Upper lobe of right lung (tissue), 1 donor: ENCODE measurements around the gene COQ8A. TPM values are rescaled to one million over a fixed set of nuclear protein-coding genes. Genes with fewer than 3 reads are reported as not detected.

Experiments
- ATAC-seq: fragments of 200-7000 bp; cut with Tn5 transposase; one replicate; pipeline ENCODE4 v1.9.1; 2020; ENCODE audit warnings: mild to moderate bottlenecking, moderate library complexity
- DNase-seq: peaks from one replicate; pipeline ENCODE4 v3.0.0-alpha.2; 2020
- H3K27ac ChIP-seq: fragments of 200-600 bp; one replicate; pipeline ENCODE4 v1.8.0; 2022
- H3K27me3 ChIP-seq: fragments of 200-600 bp; one replicate; pipeline ENCODE4 v1.8.0; 2022; ENCODE audit warnings: mild to moderate bottlenecking
- H3K36me3 ChIP-seq: fragments of 200-600 bp; one replicate; pipeline ENCODE4 v1.8.0; 2022
- H3K4me1 ChIP-seq: fragments of 200-600 bp; one replicate; pipeline ENCODE4 v1.8.0; 2022
- H3K4me3 ChIP-seq: fragments of 200-600 bp; one replicate; pipeline ENCODE4 v1.8.0; 2022; ENCODE audit warnings: mild to moderate bottlenecking
- H3K9me3 ChIP-seq: fragments of 200-600 bp; one replicate; pipeline ENCODE4 v1.8.0; 2022
- CTCF ChIP-seq: fragments of 200-600 bp; IDR thresholded peaks from one replicate; pipeline ENCODE4 v1.8.0; 2022; ENCODE audit warnings: antibody characterized with exemption
- intact Hi-C: fragments of 100-400 bp; cut with DNase I; formaldehyde crosslinking; loops from one replicate; pipeline ENCODE4 v1.11.0; 2022
- total RNA-seq: library from RNA; stranded (reverse); fragmentation: NEBNext Ultra II Directional; extraction: Animal tissue kit (Norgen Biotek cat#: 25700); gene quantifications from one replicate; pipeline ENCODE4 v1.2.1, GENCODE V29; 2021
- donor health status: DM: no; HTN: yes; CAD: no; lungs with severe emphysema.

COQ8A gene
- total RNA-seq, 1 donor from 2014 or later: 30.6 TPM

- peaks cover 22% of the 10 kb centered on the region for H3K4me1 ChIP-seq
- TF ChIP-seq CTCF: no peak
- no peaks in the 10 kb centered on the region for H3K27me3 ChIP-seq
- DNase-seq (peak; percentile 45), ATAC-seq (no peak)
- no peaks in the 10 kb centered on the region for H3K9me3 ChIP-seq
- no peak overlapping the region for H3K4me3 ChIP-seq
- intact Hi-C loops: no loop called here
- no peak overlapping the region for H3K27ac ChIP-seq
- H3K36me3 ChIP-seq: peaks cover 5% of the 10 kb centered on the region
Observed at GRCh38 chr1:226977643-226978431, 37.7 kb downstream of the COQ8A start.

- ATAC-seq (no peak), DNase-seq (peak; percentile 51)
- no peak overlapping the region for H3K27ac ChIP-seq
- no peak for TF ChIP-seq CTCF
- H3K4me3 ChIP-seq: no peak overlapping the region
- no peaks in the 10 kb centered on the region for H3K27me3 ChIP-seq
- intact Hi-C loops: no loop called here
- H3K9me3 ChIP-seq: no peaks in the 10 kb centered on the region
- peaks cover 18% of the 10 kb centered on the region for H3K4me1 ChIP-seq
- peaks cover 9% of the 10 kb centered on the region for H3K36me3 ChIP-seq
Observed at GRCh38 chr1:226978432-226979114, 38.5 kb downstream of the COQ8A start.

GRCh38 chr1:226979115-226979516, 39.0 kb downstream of the COQ8A start:
- DNase-seq (no peak), ATAC-seq (no peak)
- Histone ChIP-seq H3K9me3 (no peaks in the 10 kb centered on the region), H3K4me1 (peaks cover 12% of the 10 kb centered on the region), H3K27me3 (no peaks in the 10 kb centered on the region), H3K27ac (no peak overlapping the region), H3K4me3 (no peak overlapping the region), H3K36me3 (peaks cover 10% of the 10 kb centered on the region)
- intact Hi-C loops: no loop called here
- TF ChIP-seq CTCF: no peak

- DNase-seq (no peak), ATAC-seq (no peak)
- Histone ChIP-seq H3K9me3 (no peaks in the 10 kb centered on the region), H3K4me1 (peaks cover 7% of the 10 kb centered on the region), H3K36me3 (peaks cover 15% of the 10 kb centered on the region), H3K27ac (no peak overlapping the region), H3K27me3 (no peaks in the 10 kb centered on the region), H3K4me3 (no peak overlapping the region)
- TF ChIP-seq CTCF: no peak
- intact Hi-C loops: no loop called here
Observed at GRCh38 chr1:226979517-226980121, 39.5 kb downstream of the COQ8A start.

- intact Hi-C loops: no loop called here
- Histone ChIP-seq H3K27me3 (no peaks in the 10 kb centered on the region), H3K4me3 (no peak overlapping the region), H3K4me1 (peaks cover 4% of the 10 kb centered on the region), H3K9me3 (no peaks in the 10 kb centered on the region), H3K36me3 (peaks cover 19% of the 10 kb centered on the region), H3K27ac (no peak overlapping the region)
- no peak for TF ChIP-seq CTCF
- DNase-seq (no peak), ATAC-seq (no peak)
Observed at GRCh38 chr1:226980122-226980560, 40.0 kb downstream of the COQ8A start.
